Thyroid gland (tissue), 4 donors: Measurements from ENCODE around the gene ZNF385B.

Experiments
- CTCF ChIP-seq, 6 experiments: fragments of 200-600 bp in 3 of 6; fragments of 450-650 bp in 3 of 6; sonication (generic) in 3 of 6; IDR thresholded peaks; one replicate each; pipeline ENCODE4 v1.5.1; 2016 to 2019; ENCODE audit warnings: antibody characterized with exemption in 6 of 6, mild to moderate bottlenecking in 2 of 6, inconsistent platforms in 1 of 6, moderate library complexity in 1 of 6
- POLR2A ChIP-seq, 2 donors: fragments of 450-650 bp; IDR thresholded peaks; one replicate each; pipeline ENCODE4 v1.6.1; 2017; ENCODE audit warnings: antibody characterized with exemption in 2 of 2, mild to moderate bottlenecking in 2 of 2, moderate library complexity in 1 of 2

- TF ChIP-seq CTCF (IDR thresholded peaks at IDR 0.05) = no peak
- no peak for TF ChIP-seq POLR2A (IDR thresholded peaks at IDR 0.05)
Measured at GRCh38 chr2:179495315-179495714, 366.1 kb downstream of the ZNF385B start.
